GM12892 (cell line): Measurements from ENCODE around the gene P2RY2.

Source experiments
- POLR2A ChIP-seq: IDR thresholded peaks from 2 replicates; pipeline ENCODE4 v1.6.1; 2011; ENCODE audit warnings: low read depth, low read length, control low read depth
- POLR2AphosphoS5 ChIP-seq: IDR thresholded peaks from 2 replicates; pipeline ENCODE4 v1.6.1; 2011; ENCODE audit warnings: low read depth, low read length, control low read depth
- TAF1 ChIP-seq: IDR thresholded peaks from 2 replicates; pipeline ENCODE4 v1.6.1; 2011; ENCODE audit warnings: low read depth, mild to moderate bottlenecking, control low read depth, low read length, borderline replicate concordance

- TF ChIP-seq POLR2A (no peak), POLR2AphosphoS5 (no peak), TAF1 (no peak)
Observed at GRCh38 chr11:73221451-73221850, 3.4 kb downstream of the P2RY2 start.
